MCF 10A (cell line): ENCODE data around the gene TRIM4. TPM values are rescaled to one million over a fixed set of nuclear protein-coding genes. Genes with fewer than 3 reads are reported as not detected.
"Not testable (repeated sequence)": the region's sequence is repeated elsewhere in the genome, so short reads cannot be mapped to it uniquely, and the experiment has no call there.

ENCODE experiments used
- BruUV-seq: library from RNA; stranded (reverse); fragments of 400-500 nt; replicated peaks from 2 replicates; lab custom pipeline; 2021; lab: Mats Ljungman, UMichigan
- CTCF ChIA-PET: fragments of 300-600 bp; sonication (Branson Sonifier 250); formaldehyde crosslinking; extraction: SDS; loops from one replicate; lab custom pipeline; 2021; ENCODE audit warnings: antibody characterized with exemption, inconsistent platforms; lab: Yijun Ruan, JAX
- POLR2A ChIA-PET: fragments of 300-600, 350-650 bp; sonication (Branson Sonifier 250); formaldehyde crosslinking; extraction: SDS; loops from one replicate; lab custom pipeline; 2020; ENCODE audit warnings: antibody characterized with exemption, inconsistent platforms; lab: Yijun Ruan, JAX
- DNase-seq: peaks from one replicate; pipeline ENCODE4 v3.0.0-alpha.2; 2018; ENCODE audit not compliant: unreplicated experiment
- H3K27ac Mint-ChIP-seq: one replicate; pipeline ENCODE4 v1.8.0; 2022; ENCODE audit warnings: mild to moderate bottlenecking, low read depth, mixed read lengths; ENCODE audit not compliant: unreplicated experiment
- H3K27me3 Mint-ChIP-seq: one replicate; pipeline ENCODE4 v1.8.0; 2022; ENCODE audit warnings: mixed read lengths; ENCODE audit not compliant: insufficient read depth, unreplicated experiment
- H3K36me3 Mint-ChIP-seq: one replicate; pipeline ENCODE4 v1.8.0; 2022; ENCODE audit warnings: mild to moderate bottlenecking, moderate library complexity, mixed read lengths; ENCODE audit not compliant: insufficient read depth, unreplicated experiment
- H3K4me1 Mint-ChIP-seq: one replicate; pipeline ENCODE4 v1.8.0; 2022; ENCODE audit warnings: mixed read lengths; ENCODE audit not compliant: insufficient read depth, unreplicated experiment
- H3K4me3 Mint-ChIP-seq: one replicate; pipeline ENCODE4 v1.8.0; 2022; ENCODE audit warnings: mild to moderate bottlenecking, moderate library complexity, mixed read lengths; ENCODE audit not compliant: unreplicated experiment
- H3K9me3 Mint-ChIP-seq: one replicate; pipeline ENCODE4 v1.8.0; 2022; ENCODE audit warnings: mixed read lengths; ENCODE audit not compliant: unreplicated experiment
- intact Hi-C: fragments of 100-400 bp; cut with micrococcal nuclease; formaldehyde crosslinking; loops from 2 replicates; pipeline ENCODE4 v1.14.1; 2022
- total RNA-seq: library from RNA; stranded (reverse); gene quantifications from 2 replicates; pipeline ENCODE4 v1.2.3, GENCODE V29; 2022
- TF ChIP-seq, protein P1 (sequence below): fragments of 200-600 bp; IDR thresholded peaks from one replicate; pipeline ENCODE4 v1.8.0; 2022; ENCODE audit warnings: antibody characterized with exemption, mild to moderate bottlenecking; ENCODE audit not compliant: unreplicated experiment

Gene TRIM4
- total RNA-seq, 1 experiment from 2014 or later, result 28.1 TPM

DNA sequence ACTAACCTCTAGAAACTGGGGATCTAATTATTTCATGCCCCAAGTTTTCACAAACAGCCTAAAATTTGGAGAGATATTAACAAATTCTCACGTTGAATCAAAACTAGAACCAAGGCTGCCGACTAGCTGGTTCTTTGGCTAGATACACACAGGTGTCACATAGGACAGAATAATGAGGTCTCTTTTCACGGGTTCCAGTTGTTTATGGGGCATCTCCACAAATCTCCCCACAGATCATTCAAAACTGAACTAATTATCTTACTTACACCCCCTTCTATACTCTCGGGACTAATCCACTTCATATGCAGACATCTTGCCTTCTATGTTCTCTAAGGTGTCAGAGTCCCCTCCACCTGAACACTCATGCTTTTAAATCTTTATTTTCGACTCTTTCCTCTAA lies 26.1 kb downstream of the TRIM4 start:
- BruUV-seq, result no TSS peak
- no peak overlapping the region for H3K27ac Mint-ChIP-seq
- POLR2A ChIA-PET, result interaction anchor here (0.6 kb wide), 1 partner anchor 442 kb away, joined by 3 read pairs; no protein-coding TSS in a partner anchor
- DNase-seq, result no peak
- H3K4me3 Mint-ChIP-seq, result no peak overlapping the region
- H3K4me1 Mint-ChIP-seq, result no peaks in the 10 kb centered on the region
- H3K9me3 Mint-ChIP-seq, result no peaks in the 10 kb centered on the region
- intact Hi-C loops, result no loop called here
- no peaks in the 10 kb centered on the region for H3K27me3 Mint-ChIP-seq
- TF ChIP-seq, protein P1, sequence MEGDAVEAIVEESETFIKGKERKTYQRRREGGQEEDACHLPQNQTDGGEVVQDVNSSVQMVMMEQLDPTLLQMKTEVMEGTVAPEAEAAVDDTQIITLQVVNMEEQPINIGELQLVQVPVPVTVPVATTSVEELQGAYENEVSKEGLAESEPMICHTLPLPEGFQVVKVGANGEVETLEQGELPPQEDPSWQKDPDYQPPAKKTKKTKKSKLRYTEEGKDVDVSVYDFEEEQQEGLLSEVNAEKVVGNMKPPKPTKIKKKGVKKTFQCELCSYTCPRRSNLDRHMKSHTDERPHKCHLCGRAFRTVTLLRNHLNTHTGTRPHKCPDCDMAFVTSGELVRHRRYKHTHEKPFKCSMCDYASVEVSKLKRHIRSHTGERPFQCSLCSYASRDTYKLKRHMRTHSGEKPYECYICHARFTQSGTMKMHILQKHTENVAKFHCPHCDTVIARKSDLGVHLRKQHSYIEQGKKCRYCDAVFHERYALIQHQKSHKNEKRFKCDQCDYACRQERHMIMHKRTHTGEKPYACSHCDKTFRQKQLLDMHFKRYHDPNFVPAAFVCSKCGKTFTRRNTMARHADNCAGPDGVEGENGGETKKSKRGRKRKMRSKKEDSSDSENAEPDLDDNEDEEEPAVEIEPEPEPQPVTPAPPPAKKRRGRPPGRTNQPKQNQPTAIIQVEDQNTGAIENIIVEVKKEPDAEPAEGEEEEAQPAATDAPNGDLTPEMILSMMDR, result no peak
- CTCF ChIA-PET, result no interaction called here
- H3K36me3 Mint-ChIP-seq, result peaks cover 26% of the 10 kb centered on the region

DNA sequence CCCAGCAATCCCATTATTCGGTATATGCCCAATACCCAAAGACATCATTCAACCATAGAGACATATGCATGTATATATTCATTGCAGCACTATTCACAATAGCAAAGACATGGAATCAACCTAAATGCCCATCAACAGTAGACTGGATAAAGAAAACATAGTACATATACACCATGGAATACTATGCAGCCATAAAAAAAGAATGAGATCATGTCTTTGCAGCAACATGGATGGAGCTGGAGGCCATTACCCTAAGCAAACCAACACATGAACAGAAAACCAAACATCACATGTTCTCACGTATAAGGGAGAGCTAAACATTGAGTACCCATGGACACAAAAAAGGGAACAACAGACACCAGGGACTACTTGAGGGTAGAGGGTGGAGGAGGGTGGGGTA lies 29.0 kb downstream of the TRIM4 start:
- BruUV-seq, H3K4me1 Mint-ChIP-seq, H3K9me3 Mint-ChIP-seq, DNase-seq, H3K4me3 Mint-ChIP-seq, H3K27me3 Mint-ChIP-seq, intact Hi-C loops, H3K27ac Mint-ChIP-seq: not testable (repeated sequence)
- peaks cover 26% of the 10 kb centered on the region for H3K36me3 Mint-ChIP-seq
- ChIA-PET POLR2A (interaction anchor here (1.7 kb wide), 1 partner anchor 9 kb away, joined by 3 read pairs; no protein-coding TSS in a partner anchor), CTCF (interaction anchor here (0.6 kb wide), 1 partner anchor 101 kb away, joined by 3 read pairs; no protein-coding TSS in a partner anchor)

DNA sequence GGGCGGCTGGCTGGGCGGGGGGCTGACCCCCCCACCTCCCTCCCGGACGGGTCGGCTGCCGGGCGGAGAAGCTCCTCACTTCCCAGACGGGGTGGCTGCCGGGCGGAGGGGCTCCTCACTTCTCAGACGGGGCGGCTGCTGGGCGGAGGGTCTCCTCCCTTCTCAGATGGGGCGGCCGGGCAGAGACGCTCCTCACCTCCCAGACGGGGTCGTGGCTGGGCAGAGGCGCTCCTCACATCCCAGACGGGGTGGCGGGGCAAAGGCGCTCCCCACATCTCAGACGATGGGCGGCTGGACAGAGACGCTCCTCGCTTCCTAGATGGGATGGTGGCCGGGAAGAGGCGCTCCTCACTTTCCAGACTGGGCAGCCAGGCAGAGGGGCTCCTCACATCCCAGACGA lies 31.0 kb downstream of the TRIM4 start:
- CTCF ChIA-PET, DNase-seq, H3K27ac Mint-ChIP-seq, H3K4me3 Mint-ChIP-seq, H3K4me1 Mint-ChIP-seq, H3K27me3 Mint-ChIP-seq, intact Hi-C loops, H3K9me3 Mint-ChIP-seq, POLR2A ChIA-PET, BruUV-seq: not testable (repeated sequence)
- H3K36me3 Mint-ChIP-seq, result peaks cover 32% of the 10 kb centered on the region

DNA sequence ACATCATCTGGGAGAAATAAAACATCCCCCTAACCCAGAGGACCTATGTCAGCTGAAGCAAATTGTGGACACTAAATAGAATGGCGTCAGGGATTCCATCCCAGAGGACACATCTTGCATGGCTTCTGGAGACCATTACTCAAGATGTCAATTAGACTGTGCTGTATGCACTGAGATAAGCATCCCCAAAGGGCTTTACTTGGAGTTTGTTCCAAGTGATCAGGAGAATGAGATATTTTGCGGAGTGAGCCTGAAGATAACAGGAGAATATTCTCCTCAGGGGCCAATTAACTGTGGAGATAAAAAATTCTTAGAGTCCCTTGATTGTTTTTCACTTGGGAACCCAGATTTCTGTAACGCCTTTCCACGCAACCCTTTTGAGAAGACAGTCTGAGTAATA lies 38.0 kb downstream of the TRIM4 start:
- DNase-seq, result no peak
- peaks cover 6% of the 10 kb centered on the region for H3K36me3 Mint-ChIP-seq
- H3K4me3 Mint-ChIP-seq, result no peak overlapping the region
- BruUV-seq, result no TSS peak
- CTCF ChIA-PET, result interaction anchor here (1.8 kb wide), 1 partner anchor 17 kb away, joined by 6 read pairs; no protein-coding TSS in a partner anchor
- intact Hi-C loops, result no loop called here
- H3K9me3 Mint-ChIP-seq, result peaks cover 9% of the 10 kb centered on the region
- POLR2A ChIA-PET, result interaction anchor here (0.7 to 0.8 kb wide), 2 partner anchors 9 to 15 kb away, joined by 3 read pairs; no protein-coding TSS in a partner anchor
- H3K4me1 Mint-ChIP-seq, result peaks cover 5% of the 10 kb centered on the region
- H3K27ac Mint-ChIP-seq, result no peak overlapping the region
- no peaks in the 10 kb centered on the region for H3K27me3 Mint-ChIP-seq
- TF ChIP-seq, protein P1, result no peak

DNA sequence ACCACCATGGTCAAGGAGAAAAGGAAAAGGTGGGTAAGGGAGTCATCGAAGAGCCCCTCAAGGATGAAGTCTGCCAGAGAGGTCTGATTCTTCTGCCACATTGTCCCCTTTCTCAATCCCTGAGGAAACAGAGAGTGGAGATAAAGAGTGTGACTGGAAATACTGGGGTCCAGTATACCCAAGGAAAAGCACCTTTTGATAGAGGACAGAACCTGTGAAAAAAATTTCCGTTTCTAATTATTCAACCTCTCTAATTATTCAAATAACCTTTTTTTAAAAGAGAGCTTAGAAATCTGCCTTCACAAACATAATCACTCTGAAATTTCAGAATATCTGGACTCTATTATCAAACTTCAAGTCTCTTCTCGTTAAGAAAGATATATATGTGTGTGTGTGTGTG lies 42.4 kb downstream of the TRIM4 start, which contains the start of gene OR2AE1:
Gene OR2AE1 (minus strand): TSS at position 101 of the 400 bp plus-strand sequence. CDS start 0 bp downstream, at position 101.
- H3K9me3 Mint-ChIP-seq, result no peaks in the 10 kb centered on the region
- H3K4me1 Mint-ChIP-seq, result no peaks in the 10 kb centered on the region
- no peaks in the 10 kb centered on the region for H3K36me3 Mint-ChIP-seq
- CTCF ChIA-PET, result interaction anchor here (0.5 to 0.6 kb wide), 3 partner anchors 8 to 243 kb away, joined by 3 read pairs; no protein-coding TSS in a partner anchor
- no peak within 1 kb of the TSS for H3K27ac Mint-ChIP-seq
- H3K4me3 Mint-ChIP-seq, result no peak within 1 kb of the TSS
- DNase-seq, result no peak
- intact Hi-C loops, result no loop called here
- TF ChIP-seq, protein P1, result no peak
- POLR2A ChIA-PET, result interaction anchor here (1.0 kb wide), 1 partner anchor 9 kb away, joined by 3 read pairs; no protein-coding TSS in a partner anchor
- no peaks in the 10 kb centered on the region for H3K27me3 Mint-ChIP-seq
- BruUV-seq, result no TSS peak
